ENCODE results near the gene C1orf232. TPM values are rescaled to one million over a fixed set of nuclear protein-coding genes. Genes with fewer than 3 reads are reported as not detected.

C1orf232 gene
- total and polyA plus RNA-seq, 9 of the 15 experiments (the other 6 are each of a cell fraction or from before 2014, with no cell fraction given): not detected

DNA sequence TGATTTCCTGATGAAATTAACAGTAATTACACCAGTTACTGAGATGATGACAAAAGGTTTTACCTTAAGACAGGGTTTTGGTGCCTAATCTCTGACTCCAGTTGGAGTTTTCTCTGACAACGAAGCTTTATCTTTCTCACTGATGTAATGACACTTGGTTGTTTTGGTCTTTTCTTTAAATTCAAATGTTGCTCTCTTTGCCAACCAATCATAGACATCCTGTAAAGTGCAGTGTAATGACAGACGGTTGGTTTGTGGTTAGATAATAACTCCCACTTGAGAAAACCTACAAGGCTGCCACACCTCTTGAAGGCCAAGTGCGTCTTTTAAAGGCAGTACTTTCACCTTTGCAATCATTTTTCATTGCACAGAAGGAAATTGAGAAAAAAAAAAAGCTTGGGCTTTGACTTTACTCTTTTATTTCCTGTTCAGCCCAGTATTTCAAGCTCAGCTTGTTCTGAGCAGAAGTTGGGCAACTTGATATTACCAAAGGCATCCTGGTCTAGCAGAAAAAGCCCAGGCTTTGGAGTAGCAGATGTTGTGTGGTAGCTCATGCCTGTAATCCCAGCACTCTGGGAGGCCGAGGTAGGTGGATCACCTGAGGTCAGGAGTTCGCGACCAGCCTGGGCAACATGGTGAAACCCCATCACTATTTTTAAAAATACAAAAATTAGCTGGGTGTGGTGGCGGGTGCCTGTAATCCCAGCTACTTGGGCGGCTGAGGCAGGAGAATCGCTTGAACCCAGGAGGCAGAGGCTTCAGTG lies 42.3 kb downstream of the C1orf232 start (continued):
- TF ChIP-seq, protein P1, sequence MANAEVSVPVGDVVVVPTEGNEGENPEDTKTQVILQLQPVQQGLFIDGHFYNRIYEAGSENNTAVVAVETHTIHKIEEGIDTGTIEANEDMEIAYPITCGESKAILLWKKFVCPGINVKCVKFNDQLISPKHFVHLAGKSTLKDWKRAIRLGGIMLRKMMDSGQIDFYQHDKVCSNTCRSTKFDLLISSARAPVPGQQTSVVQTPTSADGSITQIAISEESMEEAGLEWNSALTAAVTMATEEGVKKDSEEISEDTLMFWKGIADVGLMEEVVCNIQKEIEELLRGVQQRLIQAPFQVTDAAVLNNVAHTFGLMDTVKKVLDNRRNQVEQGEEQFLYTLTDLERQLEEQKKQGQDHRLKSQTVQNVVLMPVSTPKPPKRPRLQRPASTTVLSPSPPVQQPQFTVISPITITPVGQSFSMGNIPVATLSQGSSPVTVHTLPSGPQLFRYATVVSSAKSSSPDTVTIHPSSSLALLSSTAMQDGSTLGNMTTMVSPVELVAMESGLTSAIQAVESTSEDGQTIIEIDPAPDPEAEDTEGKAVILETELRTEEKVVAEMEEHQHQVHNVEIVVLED (CRISPR knock-in tag; IDR thresholded peaks at IDR 0.05): peak; percentile 1; the same call in 1 of the 2 replicates
- TF ChIP-seq EHMT2 (IDR thresholded peaks at IDR 0.05): peak; percentile 79; the same call in 1 of the 2 replicates
- TF ChIP-seq SMAD4 (CRISPR knock-in tag; conservative IDR thresholded peaks at IDR 0.05): peak; percentile 79
- TF ChIP-seq ZNF830 (CRISPR knock-in tag; IDR thresholded peaks at IDR 0.05): no peak
- TF ChIP-seq, protein P2, sequence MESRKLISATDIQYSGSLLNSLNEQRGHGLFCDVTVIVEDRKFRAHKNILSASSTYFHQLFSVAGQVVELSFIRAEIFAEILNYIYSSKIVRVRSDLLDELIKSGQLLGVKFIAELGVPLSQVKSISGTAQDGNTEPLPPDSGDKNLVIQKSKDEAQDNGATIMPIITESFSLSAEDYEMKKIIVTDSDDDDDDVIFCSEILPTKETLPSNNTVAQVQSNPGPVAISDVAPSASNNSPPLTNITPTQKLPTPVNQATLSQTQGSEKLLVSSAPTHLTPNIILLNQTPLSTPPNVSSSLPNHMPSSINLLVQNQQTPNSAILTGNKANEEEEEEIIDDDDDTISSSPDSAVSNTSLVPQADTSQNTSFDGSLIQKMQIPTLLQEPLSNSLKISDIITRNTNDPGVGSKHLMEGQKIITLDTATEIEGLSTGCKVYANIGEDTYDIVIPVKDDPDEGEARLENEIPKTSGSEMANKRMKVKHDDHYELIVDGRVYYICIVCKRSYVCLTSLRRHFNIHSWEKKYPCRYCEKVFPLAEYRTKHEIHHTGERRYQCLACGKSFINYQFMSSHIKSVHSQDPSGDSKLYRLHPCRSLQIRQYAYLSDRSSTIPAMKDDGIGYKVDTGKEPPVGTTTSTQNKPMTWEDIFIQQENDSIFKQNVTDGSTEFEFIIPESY (CRISPR knock-in tag; IDR thresholded peaks at IDR 0.05): peak; percentile 9; the same call in 1 of the 2 replicates
- peak; percentile 56; the same call in 1 of the 2 replicates for TF ChIP-seq FOXP1 (CRISPR knock-in tag; IDR thresholded peaks at IDR 0.05)
- no peak; the same call in 1 of the 2 replicates for TF ChIP-seq DMBX1 (CRISPR knock-in tag; IDR thresholded peaks at IDR 0.05; ENCODE audit: borderline replicate concordance)
- TF ChIP-seq RNF2 (IDR thresholded peaks at IDR 0.05): peak; percentile 97
- TF ChIP-seq, protein P3, sequence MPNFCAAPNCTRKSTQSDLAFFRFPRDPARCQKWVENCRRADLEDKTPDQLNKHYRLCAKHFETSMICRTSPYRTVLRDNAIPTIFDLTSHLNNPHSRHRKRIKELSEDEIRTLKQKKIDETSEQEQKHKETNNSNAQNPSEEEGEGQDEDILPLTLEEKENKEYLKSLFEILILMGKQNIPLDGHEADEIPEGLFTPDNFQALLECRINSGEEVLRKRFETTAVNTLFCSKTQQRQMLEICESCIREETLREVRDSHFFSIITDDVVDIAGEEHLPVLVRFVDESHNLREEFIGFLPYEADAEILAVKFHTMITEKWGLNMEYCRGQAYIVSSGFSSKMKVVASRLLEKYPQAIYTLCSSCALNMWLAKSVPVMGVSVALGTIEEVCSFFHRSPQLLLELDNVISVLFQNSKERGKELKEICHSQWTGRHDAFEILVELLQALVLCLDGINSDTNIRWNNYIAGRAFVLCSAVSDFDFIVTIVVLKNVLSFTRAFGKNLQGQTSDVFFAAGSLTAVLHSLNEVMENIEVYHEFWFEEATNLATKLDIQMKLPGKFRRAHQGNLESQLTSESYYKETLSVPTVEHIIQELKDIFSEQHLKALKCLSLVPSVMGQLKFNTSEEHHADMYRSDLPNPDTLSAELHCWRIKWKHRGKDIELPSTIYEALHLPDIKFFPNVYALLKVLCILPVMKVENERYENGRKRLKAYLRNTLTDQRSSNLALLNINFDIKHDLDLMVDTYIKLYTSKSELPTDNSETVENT (CRISPR knock-in tag; IDR thresholded peaks at IDR 0.05): peak; percentile 57; the same call in 1 of the 2 replicates
- peak; percentile 55; the same call in 1 of the 2 replicates for TF ChIP-seq ZNF436 (CRISPR knock-in tag; IDR thresholded peaks at IDR 0.05)
- TF ChIP-seq, protein P4, sequence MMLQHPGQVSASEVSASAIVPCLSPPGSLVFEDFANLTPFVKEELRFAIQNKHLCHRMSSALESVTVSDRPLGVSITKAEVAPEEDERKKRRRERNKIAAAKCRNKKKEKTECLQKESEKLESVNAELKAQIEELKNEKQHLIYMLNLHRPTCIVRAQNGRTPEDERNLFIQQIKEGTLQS (IDR thresholded peaks at IDR 0.05): peak; percentile 94
- TF ChIP-seq, protein P4 (CRISPR knock-in tag; conservative IDR thresholded peaks at IDR 0.05): peak; percentile 81; the same call in 1 of the 2 replicates
- TF ChIP-seq HNRNPLL (IDR thresholded peaks at IDR 0.05; ENCODE audit: low read depth, low read length, poor library complexity, severe bottlenecking): peak; percentile 34
- no peak for TF ChIP-seq ZNF717 (CRISPR knock-in tag; IDR thresholded peaks at IDR 0.05)
- 0 out of 4 replicates have a peak, but pooled peaks of 1 of the 2 experiments have one; percentile 55 for TF ChIP-seq MCM7 (IDR thresholded peaks at IDR 0.05)
- TF ChIP-seq SMARCC2 (IDR thresholded peaks at IDR 0.05; ENCODE audit: low read depth): peak; percentile 91
- TF ChIP-seq TAF7 (tag; IDR thresholded peaks at IDR 0.05): peak; percentile 50; the same call in 1 of the 2 replicates
- peak; percentile 94 for TF ChIP-seq FOXJ2 (tag; IDR thresholded peaks at IDR 0.05)
- TF ChIP-seq CREB1 (IDR thresholded peaks at IDR 0.05): peak; percentile 70
- TF ChIP-seq CREB1 (CRISPR knock-in tag; IDR thresholded peaks at IDR 0.05): peak; percentile 74; the same call in 1 of the 2 replicates
- TF ChIP-seq, protein P5, sequence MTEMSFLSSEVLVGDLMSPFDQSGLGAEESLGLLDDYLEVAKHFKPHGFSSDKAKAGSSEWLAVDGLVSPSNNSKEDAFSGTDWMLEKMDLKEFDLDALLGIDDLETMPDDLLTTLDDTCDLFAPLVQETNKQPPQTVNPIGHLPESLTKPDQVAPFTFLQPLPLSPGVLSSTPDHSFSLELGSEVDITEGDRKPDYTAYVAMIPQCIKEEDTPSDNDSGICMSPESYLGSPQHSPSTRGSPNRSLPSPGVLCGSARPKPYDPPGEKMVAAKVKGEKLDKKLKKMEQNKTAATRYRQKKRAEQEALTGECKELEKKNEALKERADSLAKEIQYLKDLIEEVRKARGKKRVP (CRISPR knock-in tag; IDR thresholded peaks at IDR 0.05): peak; percentile 90
